ENCODE measurements around the gene SUPT20HL1. TPM values are rescaled to one million over a fixed set of nuclear protein-coding genes. Genes with fewer than 3 reads are reported as not detected.
A peak's percentile ranks its signal among the peaks of the same experiment; 100 is the strongest.
"Not testable (repeated sequence)": the region's sequence is repeated elsewhere in the genome, so short reads cannot be mapped to it uniquely, and the experiment has no call there.

SUPT20HL1 gene
- not detected in 2 replicates for total RNA-seq (2014; rRNA removed)
- polyA plus RNA-seq (2012): not detected

DNA sequence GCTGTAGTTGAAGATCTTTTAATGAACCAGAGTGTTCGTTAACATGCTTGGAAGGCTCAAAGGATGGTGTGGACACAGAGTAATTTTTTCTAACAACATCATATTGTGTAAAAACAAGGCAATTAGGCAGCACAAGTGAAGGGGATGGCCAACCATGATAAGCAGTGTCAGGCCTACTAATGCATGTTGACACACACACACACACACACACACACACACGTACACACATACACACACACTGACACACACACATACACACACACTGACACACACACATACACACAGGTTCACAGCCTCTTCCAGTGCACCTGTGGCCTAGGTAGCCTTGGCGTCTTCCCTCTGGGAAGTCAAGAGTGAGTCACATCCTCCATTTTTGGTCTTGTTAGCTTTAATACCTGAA lies at the start of gene SUPT20HL1:
Gene SUPT20HL1 (plus strand): TSS at position 368 of the 400 bp plus-strand sequence. CDS start 2,122 bp downstream, outside the sequence.
- DNase-seq (ENCODE audit: low read depth): no peak

DNA sequence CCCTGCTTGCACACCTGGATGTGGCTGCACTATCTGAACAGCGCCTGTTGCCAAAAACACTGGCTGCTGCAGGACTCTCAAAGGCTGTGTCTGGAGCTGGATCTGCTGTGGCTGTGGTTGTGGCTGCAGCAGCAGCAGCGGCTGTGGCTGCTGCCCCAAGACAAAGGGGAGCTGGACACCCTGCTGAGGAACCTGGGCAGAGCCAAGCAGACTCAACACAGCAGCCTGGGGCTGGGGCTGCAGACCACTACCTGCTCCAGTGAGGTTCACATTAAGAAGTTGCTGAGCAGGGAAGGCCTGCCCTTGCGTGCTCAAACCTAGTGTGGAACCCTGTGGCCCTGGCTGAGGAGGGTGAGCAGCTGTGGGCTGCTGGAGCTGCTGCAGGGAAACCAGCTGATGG lies 49.5 kb upstream of the SUPT20HL1 start:
- DNase-seq (ENCODE audit: low read depth): not testable (repeated sequence)

- not testable (repeated sequence) for DNase-seq (ENCODE audit: low read depth)
These were observed 48.8 kb upstream of the SUPT20HL1 start for GRCh38 chrX:24311507-24312248.

DNA sequence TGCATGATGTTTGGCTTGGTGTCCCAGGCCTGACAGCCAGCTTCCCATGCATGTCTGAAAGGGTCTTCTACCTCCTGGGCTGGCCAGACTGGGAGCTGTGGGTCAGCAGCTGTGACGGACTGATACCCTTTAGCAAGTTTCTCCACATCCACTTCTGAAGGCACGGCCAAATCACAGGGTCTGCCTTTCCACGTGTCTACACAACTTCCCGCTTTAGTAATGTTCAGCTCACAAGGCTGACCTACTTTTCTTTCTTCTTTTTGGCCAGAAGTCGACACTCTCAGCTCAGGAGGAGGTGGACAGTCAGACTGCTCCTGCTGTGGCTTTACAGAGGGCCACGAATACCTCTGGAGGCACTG lies 48.2 kb upstream of the SUPT20HL1 start:
- not testable (repeated sequence) for DNase-seq (ENCODE audit: low read depth)

GRCh38 chrX:24314019-24314635 lies 46.3 kb upstream of the SUPT20HL1 start, which contains the start of gene SUPT20HL2:
Gene SUPT20HL2, minus strand, starts transcription at chrX:24314069. Its CDS starts 754 bp downstream, at chrX:24313315.
- DNase-seq (ENCODE audit: low read depth): no peak

GRCh38 chrX:24316111-24316510 lies 44.3 kb upstream of the SUPT20HL1 start:
- no peak for DNase-seq (ENCODE audit: low read depth)

DNA sequence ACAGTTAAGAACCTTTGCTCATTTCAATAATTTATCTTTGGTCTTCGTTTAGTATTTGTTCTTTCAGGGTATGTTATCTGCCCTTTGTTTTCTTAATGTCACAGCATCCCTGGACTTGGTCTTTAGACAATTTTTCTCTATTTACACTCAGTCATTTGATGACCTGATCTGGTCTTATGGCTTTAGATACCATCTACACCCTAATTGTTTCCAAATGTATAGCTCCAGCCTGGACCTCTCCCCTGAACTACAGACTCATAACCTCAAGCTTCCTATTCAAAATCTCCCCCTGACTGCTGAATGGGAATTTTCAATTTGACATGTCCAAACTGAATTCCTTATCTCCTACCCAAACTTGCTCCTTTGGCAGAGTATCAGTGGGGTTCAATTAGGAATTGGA lies 42.9 kb upstream of the SUPT20HL1 start:
- DNase-seq (ENCODE audit: low read depth): no peak

- no peak for DNase-seq (ENCODE audit: low read depth)
These were observed 38.6 kb upstream of the SUPT20HL1 start for GRCh38 chrX:24321741-24322395.

DNA sequence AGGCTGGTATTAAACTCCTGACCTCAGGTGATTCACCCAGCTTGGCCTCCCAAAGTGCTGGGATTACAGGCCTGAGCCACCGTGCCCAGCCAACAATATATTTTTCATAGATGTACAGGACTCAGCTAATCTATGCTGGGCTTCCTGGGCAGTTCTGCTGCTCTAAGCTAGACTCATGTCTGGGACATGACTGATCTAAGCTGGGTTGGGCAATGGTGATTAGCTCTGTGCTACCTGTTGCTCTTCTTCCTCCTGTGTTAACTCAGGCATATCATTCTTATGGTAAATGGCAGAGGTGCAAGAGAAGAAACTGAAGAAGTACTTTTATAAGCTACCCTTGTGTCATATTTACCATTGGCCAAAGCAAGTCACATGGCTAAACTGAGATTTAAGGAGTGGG lies 35.2 kb upstream of the SUPT20HL1 start:
- DNase-seq (ENCODE audit: low read depth): no peak

GRCh38 chrX:24332878-24333277 lies 27.6 kb upstream of the SUPT20HL1 start:
- no peak for DNase-seq (ENCODE audit: low read depth)

DNA sequence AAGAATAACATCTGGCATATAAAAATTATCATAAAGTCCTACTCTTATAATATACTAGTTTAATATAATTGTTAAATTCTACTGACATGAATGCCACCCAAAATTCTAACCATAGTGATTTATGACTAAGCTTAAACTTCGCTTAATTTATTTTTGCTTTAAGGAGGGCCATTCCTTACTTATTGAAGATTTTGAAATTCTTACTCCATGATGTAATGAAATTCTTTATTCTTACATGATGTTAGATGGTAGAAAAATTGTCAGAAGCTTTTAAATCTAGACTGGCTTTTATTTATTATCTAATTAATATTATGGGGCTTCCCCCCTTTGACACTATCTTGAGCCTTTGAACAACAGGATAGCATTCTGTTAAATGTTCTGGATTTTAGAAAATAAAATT lies 27.1 kb upstream of the SUPT20HL1 start:
- DNase-seq (ENCODE audit: low read depth): no peak

DNA sequence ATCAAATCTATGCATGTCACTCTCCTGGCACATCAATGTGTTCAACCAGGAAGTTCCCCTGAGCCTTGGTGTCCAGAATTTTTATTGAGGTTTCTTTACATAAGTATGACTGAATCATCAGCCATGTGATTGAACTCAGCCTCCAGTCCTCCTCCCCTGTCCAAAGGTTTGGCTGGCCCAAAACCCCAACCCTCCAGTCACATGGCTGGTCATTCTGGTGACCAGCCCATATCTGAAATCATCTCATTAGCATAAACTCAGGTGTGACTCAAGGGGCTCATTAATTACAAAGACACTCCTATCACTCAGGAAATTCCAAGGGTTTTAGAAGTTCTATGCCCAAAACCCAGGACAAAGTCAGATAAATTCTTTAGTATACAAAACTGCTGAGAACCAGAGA lies 26.0 kb upstream of the SUPT20HL1 start:
- no peak for DNase-seq (ENCODE audit: low read depth)

DNA sequence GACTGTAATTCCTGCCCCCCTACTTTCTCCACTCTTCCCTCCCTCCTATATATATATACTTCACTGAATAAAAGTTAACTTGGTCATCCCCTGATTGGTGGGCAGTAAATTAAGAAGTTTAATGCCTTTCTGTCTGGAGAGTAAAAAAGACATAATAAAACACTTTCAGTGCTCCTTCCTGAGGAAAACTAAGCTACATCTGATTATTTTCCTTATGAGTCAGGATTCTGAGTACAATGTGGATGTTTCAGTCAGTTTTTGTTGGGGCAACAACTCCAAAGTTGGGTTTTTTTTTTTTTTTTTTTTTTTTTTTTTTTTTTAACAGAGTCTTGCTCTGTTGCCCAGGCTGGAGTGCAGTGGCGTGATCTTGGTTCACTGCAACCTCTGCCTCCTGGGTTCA lies 24.6 kb upstream of the SUPT20HL1 start:
- DNase-seq (ENCODE audit: low read depth): no peak

DNA sequence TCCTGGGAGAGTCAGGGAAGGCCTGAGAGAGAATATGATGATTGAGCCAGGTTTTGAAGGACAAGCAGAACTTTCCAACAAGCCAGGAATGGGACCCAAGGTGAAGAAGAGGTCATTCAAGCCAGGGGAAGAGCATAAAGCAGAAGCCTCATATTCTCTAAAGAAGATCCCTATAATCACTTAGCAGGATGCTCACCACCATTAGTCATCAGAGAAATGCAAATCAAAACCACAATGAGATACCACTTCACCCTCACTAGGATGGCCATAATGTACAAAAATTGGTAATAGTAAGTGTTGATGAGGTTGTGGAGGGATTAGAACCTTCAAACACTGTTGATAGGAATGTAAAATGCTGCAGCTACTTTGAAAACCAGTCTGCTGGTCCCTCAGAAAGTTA lies 20.5 kb upstream of the SUPT20HL1 start:
- no peak for DNase-seq (ENCODE audit: low read depth)

DNA sequence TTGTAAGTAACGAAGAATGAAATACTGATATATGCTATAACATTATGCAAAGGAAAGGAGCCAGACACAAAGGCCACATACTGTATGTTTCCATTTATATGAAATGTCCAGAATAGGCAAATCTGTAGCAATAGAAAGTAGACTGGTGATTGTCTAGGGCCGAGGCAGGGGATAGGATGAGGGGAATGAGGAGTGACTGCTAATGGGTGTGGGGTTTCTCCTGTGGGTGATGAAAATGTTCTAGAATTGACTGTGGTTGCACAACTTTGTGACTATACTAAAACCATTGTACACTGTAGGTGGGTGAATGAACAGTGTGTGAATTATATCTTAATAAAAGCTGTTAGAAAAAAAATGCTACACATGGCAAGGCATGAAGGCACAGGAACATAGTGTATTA lies 19.9 kb upstream of the SUPT20HL1 start:
- DNase-seq (ENCODE audit: low read depth): no peak

DNA sequence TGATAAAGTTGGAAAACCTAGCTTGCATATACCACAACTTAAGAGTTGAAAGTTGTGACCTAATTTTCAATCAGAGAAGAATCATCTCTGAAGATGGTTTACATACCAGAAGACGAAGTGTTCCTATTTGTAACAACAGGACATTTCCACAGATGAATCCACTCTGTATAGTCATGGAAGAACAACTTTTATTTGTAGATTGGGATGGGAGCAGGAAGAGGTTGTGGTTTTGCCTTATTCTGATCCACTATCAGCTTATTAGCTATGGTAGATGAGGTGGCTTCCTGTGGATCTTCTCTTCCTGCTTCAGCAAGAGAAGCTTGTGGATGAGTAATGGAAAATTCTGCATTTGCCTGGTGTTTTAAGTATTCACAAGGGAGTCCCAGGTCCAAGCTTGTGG lies 18.6 kb upstream of the SUPT20HL1 start:
- peak; percentile 4 for DNase-seq (ENCODE audit: low read depth)

DNA sequence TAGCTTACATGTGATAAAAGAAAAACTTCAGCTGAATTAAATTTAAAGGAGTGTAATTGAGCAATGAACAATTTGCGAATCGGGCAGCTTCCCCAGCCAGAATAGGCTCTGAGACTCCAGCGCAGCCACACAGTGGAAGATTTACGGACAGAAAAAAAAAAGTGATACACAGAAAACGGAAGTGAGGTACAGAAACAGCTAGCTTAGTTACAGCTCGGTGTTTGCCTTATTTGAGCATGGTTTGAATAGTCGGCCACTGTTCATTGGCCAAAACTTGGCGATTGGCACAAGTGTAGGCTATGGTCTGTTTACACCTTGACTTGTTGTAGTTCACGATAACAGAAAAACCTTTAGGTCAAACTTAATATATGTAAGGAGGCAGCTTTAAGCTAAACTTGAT lies 16.7 kb upstream of the SUPT20HL1 start:
- no peak for DNase-seq (ENCODE audit: low read depth)

GRCh38 chrX:24347881-24348280 lies 12.6 kb upstream of the SUPT20HL1 start:
- DNase-seq (ENCODE audit: low read depth): no peak

DNA sequence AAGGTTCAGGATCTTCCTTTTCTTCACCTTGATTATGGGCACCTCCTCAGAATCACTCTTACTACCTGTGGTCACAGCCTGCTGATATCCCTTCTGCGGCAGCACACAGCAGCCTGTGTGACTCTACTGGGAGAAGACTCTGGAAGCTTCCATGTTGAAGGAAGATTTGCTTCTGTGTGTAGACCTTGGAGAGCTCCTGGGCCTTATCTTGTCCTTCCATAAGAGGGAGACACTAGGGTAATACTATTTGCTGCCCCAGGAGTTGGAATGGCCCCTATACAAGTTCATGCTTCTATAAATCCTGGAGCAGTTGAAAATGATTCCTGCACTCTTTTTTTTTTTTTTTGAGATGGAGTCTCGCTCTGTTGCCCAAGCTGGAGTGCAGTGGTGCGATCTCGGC lies 10.2 kb upstream of the SUPT20HL1 start:
- no peak for DNase-seq (ENCODE audit: low read depth)

DNA sequence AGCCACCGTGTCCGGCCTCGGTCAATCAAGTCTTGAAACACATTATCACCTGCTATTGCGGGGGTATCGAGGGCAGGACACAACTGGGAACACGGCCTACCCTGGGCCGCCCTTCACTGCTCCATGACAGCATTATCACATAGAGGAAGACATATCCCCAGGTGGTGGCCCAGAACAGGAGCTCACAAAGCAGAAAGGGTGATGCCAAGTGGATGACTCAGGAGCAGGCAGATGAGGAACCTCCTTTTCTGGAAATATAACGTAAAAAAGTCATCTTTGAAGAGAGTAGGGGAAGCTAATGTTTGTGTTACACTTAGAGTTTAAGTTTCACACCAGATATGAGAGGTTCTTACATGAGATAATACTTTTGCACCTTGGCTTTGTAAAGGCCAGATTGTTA lies 5.3 kb upstream of the SUPT20HL1 start:
- DNase-seq (ENCODE audit: low read depth): no peak

GRCh38 chrX:24357106-24357505 lies 3.3 kb upstream of the SUPT20HL1 start:
- no peak for DNase-seq (ENCODE audit: low read depth)

DNA sequence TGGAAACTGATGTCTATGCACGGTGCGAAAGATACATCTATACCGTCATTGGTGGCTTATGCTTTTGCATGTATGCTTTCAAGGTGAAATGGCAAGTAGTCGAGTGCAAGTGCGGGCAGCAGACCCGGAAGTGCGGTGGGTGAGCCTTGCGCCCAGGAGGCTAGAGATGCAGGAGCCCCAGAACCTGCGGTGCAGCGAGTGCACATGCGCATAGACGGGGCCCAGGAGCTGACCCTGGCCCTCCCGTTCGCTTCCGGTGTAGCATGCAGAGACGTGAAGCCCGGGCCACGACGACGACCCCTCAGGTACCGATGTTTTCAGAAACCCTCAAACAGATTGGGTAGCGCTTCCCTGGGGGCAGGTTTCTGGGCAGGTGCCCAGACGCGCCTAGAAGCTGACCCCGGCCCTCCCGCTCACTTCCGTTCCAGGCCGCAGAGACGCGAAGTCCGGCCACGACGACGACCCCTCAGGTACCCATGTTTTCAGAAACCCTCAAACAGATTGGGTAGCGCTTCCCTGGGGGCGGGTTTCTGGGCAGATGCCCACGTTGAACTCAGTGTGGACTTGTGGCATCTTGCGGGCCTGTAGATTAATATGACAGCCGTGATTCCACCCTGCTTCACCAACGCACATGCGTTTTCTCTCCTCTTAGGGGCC lies 1.8 kb downstream of the SUPT20HL1 start:
- not testable (repeated sequence) for DNase-seq (ENCODE audit: low read depth)
